Body of pancreas (tissue), 4 donors: ENCODE results near the gene EDARADD. TPM values are rescaled to one million over a fixed set of nuclear protein-coding genes. Genes with fewer than 3 reads are reported as not detected.

Source experiments
- ATAC-seq: fragments of 150-250 bp; one replicate; pipeline ENCODE4 v1.9.1; 2016
- DNase-seq, 4 donors: peaks; one replicate each; pipeline ENCODE4 v3.0.0-alpha.2; 2019
- H3K27ac ChIP-seq, 4 donors: fragments of 200-600 bp; sonication (generic); 1 replicate in 3 of 4; 2 replicates in 1 of 4; pipeline versions ENCODE4 v1.5.1 to v1.6.1; 2016 to 2019; ENCODE audit warnings: mild to moderate bottlenecking in 1 of 4, mixed read lengths in 1 of 4, moderate library complexity in 1 of 4
- H3K27me3 ChIP-seq, 2 donors: fragments of 200-600 bp; sonication (generic); one replicate each; pipeline ENCODE4 v1.6.0; 2016; ENCODE audit warnings: mild to moderate bottlenecking in 1 of 2
- H3K36me3 ChIP-seq, 2 donors: fragments of 200-600 bp; sonication (generic); replicated peaks in 1 of 2; 2 replicates each; pipeline ENCODE4 v1.5.1; 2016; ENCODE audit warnings: low read depth in 2 of 2; ENCODE audit not compliant: insufficient read depth in 1 of 2
- H3K4me1 ChIP-seq: fragments of 200-600 bp; sonication (generic); one replicate; pipeline ENCODE4 v1.6.0; 2016
- H3K4me3 ChIP-seq, 2 donors: fragments of 200-600 bp; sonication (generic); 1 replicate in 1 of 2; 2 replicates in 1 of 2; pipeline ENCODE4 v1.5.1; 2016 to 2019
- H3K9me3 ChIP-seq, 3 donors: fragments of 200-600 bp; sonication (generic); 1 replicate in 2 of 3; 2 replicates in 1 of 3; pipeline ENCODE4 v1.5.1; 2016
- CTCF ChIP-seq, 7 experiments: fragments of 450-650 bp in 4 of 7; fragments of 200-600 bp in 3 of 7; sonication (generic) in 3 of 7; IDR thresholded peaks; one replicate each; pipeline ENCODE4 v1.5.1; 2016 to 2019; ENCODE audit warnings: antibody characterized with exemption in 7 of 7
- POLR2A ChIP-seq, 3 donors: fragments of 450-650 bp; IDR thresholded peaks; one replicate each; pipeline ENCODE4 v1.6.1; 2016; ENCODE audit warnings: antibody characterized with exemption in 3 of 3, mild to moderate bottlenecking in 2 of 3
- WGBS, 2 donors: methylation state at CpG; one replicate each; pipeline ENCODE4 v1.1.5; 2017; 5-methylcytosine and 5-hydroxymethylcytosine counted together
- intact Hi-C: fragments of 100-400 bp; cut with DNase I; formaldehyde crosslinking; loops from one replicate; pipeline ENCODE4 v1.15.1; 2023
- total RNA-seq, 2 donors: library from RNA; depleted of rRNA; stranded (reverse); fragments of >200 nt; gene quantifications; one replicate each; pipeline ENCODE4 v1.1.0, GENCODE V29; 2016

Gene EDARADD
- total RNA-seq, 2 donors from 2014 or later = 2.9 to 8.9 TPM

GRCh38 chr1:236429715-236430274, 35.7 kb downstream of the EDARADD start:
- intact Hi-C loops = no loop called here
- Histone ChIP-seq H3K4me3 (no peak overlapping the region), H3K27me3 (no peaks in the 10 kb centered on the region), H3K4me1 (no peaks in the 10 kb centered on the region), H3K27ac (no peak overlapping the region), H3K36me3 (no peaks in the 10 kb centered on the region), H3K9me3 (no peaks in the 10 kb centered on the region)
- TF ChIP-seq CTCF (IDR thresholded peaks at IDR 0.05) (no peak), POLR2A (IDR thresholded peaks at IDR 0.05) (no peak)
- ATAC-seq (no peak), DNase-seq (no peak)

- no peak overlapping the region for H3K27ac ChIP-seq
- TF ChIP-seq CTCF (IDR thresholded peaks at IDR 0.05) = no peak
- no peak for TF ChIP-seq POLR2A (IDR thresholded peaks at IDR 0.05)
- H3K9me3 ChIP-seq = no peaks in the 10 kb centered on the region
- H3K4me1 ChIP-seq = no peaks in the 10 kb centered on the region
- 90 to 100% methylated on average over 6 of the region's 6 CpGs for WGBS, 2 donors
- intact Hi-C loops = no loop called here
- no peak for ATAC-seq
- DNase-seq = no peak
- H3K4me3 ChIP-seq = no peak overlapping the region
- no peaks in the 10 kb centered on the region for H3K36me3 ChIP-seq
- no peaks in the 10 kb centered on the region for H3K27me3 ChIP-seq
These were observed 39.8 kb downstream of the EDARADD start for GRCh38 chr1:236433819-236434315.

- no peak for DNase-seq
- TF ChIP-seq CTCF (IDR thresholded peaks at IDR 0.05) (no peak), POLR2A (IDR thresholded peaks at IDR 0.05) (no peak)
- 89 to 94% methylated on average over 9 of the region's 9 CpGs for WGBS, 2 donors
- no peaks in the 10 kb centered on the region for H3K9me3 ChIP-seq
- H3K4me1 ChIP-seq = no peaks in the 10 kb centered on the region
- no peaks in the 10 kb centered on the region for H3K27me3 ChIP-seq
- intact Hi-C loops = no loop called here
- no peak overlapping the region for H3K27ac ChIP-seq
- H3K36me3 ChIP-seq = no peaks in the 10 kb centered on the region
- no peak overlapping the region for H3K4me3 ChIP-seq
- ATAC-seq = no peak
These were observed 44.5 kb downstream of the EDARADD start for GRCh38 chr1:236438614-236439013.

GRCh38 chr1:236440373-236440772, 46.3 kb downstream of the EDARADD start:
- Histone ChIP-seq H3K27ac (no peak overlapping the region), H3K36me3 (no peaks in the 10 kb centered on the region), H3K27me3 (no peaks in the 10 kb centered on the region), H3K4me3 (no peak overlapping the region), H3K4me1 (no peaks in the 10 kb centered on the region), H3K9me3 (no peaks in the 10 kb centered on the region)
- DNase-seq = no peak
- intact Hi-C loops = no loop called here
- no peak for TF ChIP-seq CTCF (IDR thresholded peaks at IDR 0.05)
- ATAC-seq = no peak
- 93 to 100% methylated on average over 2 of the region's 2 CpGs for WGBS, 2 donors

- no peaks in the 10 kb centered on the region for H3K36me3 ChIP-seq
- WGBS, 2 donors = 65 to 83% methylated on average over 5 of the region's 5 CpGs
- H3K27ac ChIP-seq = no peak overlapping the region
- ATAC-seq (no peak), DNase-seq (no peak)
- no peak for TF ChIP-seq CTCF (IDR thresholded peaks at IDR 0.05)
- no peak for TF ChIP-seq POLR2A (IDR thresholded peaks at IDR 0.05)
- no peaks in the 10 kb centered on the region for H3K9me3 ChIP-seq
- no peaks in the 10 kb centered on the region for H3K4me1 ChIP-seq
- intact Hi-C loops = no loop called here
- no peaks in the 10 kb centered on the region for H3K27me3 ChIP-seq
- H3K4me3 ChIP-seq = no peak overlapping the region
These were observed 56.7 kb downstream of the EDARADD start for GRCh38 chr1:236450779-236451178.
